ENCODE results near the gene HEATR5A.
"Not testable (repeated sequence)": the region's sequence is repeated elsewhere in the genome, so short reads cannot be mapped to it uniquely, and the experiment has no call there.

Gene HEATR5A

DNA sequence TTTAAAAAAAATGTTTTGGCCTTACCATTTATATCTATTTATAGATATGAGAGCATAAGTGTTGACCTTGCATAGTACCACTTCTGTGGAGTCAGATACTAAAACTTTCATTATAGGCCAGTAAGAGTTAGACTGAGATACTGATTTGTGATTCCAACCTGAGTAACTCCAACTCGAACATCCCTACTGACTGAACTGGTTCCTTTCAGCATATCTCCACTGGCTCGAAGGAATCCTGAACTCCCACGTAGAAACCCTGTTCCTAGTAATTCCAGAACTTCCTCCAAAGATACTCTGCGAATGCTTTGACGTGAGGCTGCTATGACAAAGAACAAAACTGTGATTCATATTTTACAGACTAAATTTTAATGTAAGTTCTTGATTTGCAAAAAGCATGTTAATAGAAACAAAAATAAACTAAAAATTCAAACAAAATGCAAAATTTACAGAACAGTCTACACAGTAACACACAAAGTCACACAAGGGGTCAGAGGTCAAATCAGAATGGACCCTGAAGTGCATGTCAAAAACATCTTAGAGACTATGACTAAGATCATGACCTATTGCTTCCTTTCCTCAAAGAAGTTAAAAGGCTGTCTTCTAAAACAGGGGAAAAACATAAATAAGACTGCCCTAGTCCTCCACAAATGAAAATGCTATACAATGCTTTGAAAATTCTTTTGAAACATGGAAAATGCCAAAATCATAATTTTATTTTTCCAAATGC lies 31.5 kb downstream of the HEATR5A start:
- DNase-seq (ENCODE audit: low spot score): no peak

DNA sequence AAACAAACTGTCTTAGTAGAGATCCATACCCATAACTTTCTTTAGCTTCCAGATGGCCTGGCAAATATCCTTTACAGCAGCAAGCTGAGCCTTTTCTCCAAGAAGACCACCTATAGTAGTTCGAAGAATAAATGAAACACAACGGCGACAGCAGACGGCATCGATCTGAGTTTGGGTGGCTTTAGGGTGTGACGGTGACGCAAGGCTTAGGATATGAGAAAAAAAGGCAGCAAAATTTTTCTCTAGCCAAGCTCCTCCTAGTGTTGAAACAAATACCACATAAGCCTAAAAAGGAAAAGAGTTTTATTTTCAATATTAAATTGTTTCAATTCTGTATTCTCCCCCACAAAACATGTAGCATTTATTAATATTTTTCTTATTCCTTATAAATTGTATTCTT lies 33.3 kb downstream of the HEATR5A start:
- no peak for DNase-seq (ENCODE audit: low spot score)

DNA sequence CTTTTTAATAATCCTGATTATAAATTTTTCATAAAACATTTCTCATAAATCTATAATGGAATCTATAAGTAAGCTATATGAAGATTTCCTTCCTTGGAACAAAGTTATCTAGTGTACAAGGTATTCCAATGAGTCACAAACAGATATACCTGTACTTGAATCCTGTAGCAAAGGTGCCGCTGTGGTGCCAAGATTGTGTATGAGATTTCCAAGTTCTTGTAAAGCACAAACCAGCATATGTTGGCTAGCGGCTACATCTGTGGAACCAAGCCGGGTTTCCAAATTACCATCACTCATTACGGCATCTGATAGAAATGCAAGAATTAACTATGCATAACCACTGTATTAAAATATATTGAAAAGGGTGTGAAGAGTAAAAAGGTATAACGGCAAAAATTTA lies 34.1 kb downstream of the HEATR5A start:
- DNase-seq (ENCODE audit: low spot score): no peak

DNA sequence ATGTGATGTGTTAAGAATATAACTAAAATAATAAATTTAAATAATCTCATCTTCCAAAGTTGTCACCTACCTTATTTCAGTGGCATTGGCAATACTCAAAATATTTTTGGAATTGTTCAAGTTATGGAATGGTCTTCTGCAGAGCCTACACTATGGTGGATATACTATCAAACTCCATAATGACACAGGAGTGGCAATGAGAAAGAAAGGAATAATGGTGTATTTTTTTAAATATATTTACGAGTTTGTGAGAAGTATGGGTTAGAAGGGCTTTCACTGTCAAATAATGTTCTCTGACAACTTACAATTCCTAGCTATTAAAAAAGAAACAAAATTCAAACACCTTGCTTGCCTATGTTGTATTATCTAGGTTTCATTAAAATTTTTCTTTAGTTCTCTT lies 38.1 kb downstream of the HEATR5A start:
- no peak for DNase-seq (ENCODE audit: low spot score)

DNA sequence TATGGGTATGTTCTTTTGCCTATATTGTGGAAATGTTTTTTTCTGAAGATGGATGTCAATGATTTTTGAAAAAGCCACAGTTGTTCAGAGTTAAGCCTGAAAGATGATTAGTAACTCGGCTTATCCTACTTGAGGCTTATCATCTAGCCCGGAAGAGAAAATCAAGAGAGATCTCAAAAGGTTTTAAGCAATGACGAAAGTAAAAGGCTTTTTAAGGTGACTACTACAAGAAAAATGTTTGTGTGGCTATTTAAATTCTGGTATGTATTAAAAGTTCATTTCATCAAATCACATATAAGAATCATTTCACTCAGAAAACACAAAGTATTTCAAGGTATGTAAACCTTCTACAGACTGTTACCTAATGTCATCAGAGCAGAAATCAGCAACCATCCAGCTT lies 40.2 kb downstream of the HEATR5A start:
- DNase-seq (ENCODE audit: low spot score): no peak

DNA sequence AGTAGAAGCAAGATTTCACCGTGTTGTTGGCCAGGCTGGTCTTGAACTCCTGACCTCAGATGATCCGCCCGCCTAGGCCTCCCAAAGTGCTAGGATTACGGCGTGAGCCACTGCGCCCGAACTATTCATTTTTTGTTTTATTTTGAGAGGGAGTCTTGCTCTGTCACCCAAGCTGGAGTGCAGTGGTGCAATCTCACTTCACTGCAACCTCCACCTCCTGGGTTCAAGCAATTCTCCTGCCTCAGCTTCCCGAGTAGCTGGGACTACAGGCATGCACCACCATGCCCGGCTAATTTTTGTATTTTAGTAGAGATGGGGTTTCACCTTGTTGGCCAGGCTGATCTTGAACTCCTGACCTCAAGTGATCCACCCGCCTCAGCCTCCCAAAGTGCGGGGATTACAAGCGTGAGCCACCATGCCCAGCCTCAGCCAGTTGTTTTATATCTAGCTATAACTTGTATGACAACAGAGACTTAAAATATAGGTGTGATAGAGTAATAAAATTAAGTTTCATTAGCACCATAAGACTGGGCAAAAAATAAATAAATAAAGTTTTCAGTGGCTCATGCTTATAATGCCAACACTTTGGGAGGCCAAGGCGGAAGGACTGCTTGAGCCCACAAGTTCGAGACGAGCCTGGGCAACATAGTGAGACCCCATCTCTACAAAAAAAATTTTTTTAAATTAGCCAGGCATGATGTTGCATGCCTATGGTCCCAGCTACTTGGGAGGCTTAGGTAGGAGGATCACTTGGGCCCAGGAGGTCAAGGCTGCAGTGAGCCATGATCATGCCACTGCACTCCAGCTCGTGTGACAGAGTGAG lies 41.0 kb downstream of the HEATR5A start:
- not testable (repeated sequence) for DNase-seq (ENCODE audit: low spot score)

DNA sequence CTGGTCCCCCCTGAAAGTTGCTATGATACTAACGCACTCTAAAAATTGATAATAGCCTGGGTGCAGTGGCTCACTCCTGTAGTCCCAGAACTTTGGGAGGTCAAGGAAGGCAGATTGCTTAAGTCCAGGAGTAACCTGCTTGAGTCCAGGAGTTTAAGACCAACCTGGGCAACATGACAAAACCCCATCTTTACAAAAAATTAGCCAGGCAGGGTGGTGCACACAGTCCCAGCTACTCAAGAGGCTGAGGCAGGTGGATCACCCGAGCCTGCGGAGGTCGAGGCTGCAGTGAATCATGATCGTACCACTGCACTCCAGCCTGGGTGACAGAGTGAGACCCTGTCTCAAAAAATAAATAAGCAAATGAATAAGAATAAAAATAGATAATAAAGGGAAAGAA lies 42.9 kb downstream of the HEATR5A start:
- DNase-seq (ENCODE audit: low spot score): no peak

DNA sequence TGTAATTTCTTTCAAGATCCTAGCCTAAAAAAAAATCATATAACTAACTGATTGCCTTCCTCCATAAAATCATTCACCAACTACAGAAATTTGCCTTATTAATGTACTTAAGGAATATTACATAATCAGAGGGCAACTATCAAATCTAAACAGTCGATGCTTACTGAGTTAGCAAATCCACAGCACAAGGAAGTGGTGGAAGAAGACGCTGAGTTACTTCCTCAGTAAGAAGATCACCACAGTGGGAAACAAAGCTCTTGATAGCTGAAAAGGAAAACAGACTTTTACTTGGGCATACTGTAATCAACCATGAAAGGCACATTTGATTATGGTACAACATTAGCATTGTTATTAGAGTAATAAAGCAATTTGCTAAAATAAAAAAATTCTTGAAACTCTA lies 48.7 kb downstream of the HEATR5A start:
- no peak for DNase-seq (ENCODE audit: low spot score)

DNA sequence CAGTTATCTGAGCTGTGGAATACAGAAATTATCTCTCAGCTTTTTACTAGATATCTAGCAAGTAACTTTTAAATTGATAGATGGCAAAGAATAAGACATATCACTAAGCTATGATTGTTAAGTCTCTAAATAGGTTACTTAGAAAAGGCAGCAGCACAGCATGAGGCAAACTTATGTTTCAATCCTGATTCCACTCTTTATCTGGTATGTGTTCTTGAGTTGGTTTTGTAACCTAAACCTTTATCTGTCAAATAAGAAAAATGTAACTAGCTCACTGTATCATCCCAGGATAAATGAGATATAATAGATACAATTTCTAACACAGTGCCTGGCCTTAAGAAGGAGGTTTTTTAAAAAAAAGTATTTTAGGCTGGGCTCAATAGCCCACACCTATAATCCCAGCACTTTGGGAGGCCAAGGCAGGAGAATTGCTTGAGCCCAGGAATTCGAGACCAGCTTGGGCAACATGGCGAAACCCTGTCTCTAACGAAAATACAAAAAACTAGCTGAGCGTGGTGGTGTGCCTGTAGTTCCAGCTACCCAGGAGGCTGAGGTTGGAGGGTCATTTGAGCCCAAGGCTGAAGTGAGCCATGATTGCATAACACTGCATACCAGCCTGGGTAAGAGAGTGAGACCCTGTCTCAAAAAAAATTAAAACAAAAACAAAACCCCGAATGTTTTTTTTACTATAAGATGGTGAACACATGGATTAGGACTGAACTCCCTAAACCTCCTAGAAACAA lies 56.8 kb downstream of the HEATR5A start:
- no peak for DNase-seq (ENCODE audit: low spot score)

DNA sequence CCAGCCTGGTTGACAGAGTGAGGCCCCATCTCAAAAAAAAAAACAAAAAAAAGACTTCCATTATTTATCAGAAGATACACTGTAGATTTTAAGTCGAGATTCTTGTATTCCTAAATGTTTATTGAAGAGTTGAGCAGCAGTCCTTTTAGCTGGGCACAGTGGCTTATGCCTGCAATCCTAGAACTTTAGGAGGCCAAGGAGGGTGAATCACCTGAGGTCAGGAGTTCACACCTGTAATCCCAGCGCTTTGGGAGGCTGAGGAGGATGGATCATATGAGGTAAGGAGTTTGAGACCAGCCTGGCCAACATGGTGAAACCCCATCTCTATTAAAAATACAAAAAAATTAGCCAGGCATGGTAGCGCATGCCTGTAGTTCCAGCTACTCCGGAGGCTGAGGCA lies 57.6 kb downstream of the HEATR5A start:
- no peak for DNase-seq (ENCODE audit: low spot score)

DNA sequence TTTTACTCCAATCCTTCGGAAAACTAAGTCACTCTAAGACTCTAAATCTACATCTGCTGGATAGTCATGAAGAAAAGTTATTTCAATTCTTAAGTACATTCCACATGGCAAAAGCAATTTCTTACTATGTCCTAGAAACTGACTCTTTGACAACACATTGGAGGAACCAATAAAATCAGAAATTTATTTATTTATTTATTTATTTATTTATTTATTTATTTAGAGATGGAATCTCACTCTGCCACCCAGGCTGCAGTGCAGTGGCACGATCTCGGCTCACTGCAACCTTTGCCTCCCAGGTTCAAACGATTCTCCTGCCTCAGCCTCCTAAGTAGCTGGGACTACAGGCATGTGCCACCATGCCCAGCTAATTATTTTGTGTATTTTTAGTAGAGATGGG lies 58.6 kb downstream of the HEATR5A start:
- DNase-seq (ENCODE audit: low spot score): not testable (repeated sequence)

DNA sequence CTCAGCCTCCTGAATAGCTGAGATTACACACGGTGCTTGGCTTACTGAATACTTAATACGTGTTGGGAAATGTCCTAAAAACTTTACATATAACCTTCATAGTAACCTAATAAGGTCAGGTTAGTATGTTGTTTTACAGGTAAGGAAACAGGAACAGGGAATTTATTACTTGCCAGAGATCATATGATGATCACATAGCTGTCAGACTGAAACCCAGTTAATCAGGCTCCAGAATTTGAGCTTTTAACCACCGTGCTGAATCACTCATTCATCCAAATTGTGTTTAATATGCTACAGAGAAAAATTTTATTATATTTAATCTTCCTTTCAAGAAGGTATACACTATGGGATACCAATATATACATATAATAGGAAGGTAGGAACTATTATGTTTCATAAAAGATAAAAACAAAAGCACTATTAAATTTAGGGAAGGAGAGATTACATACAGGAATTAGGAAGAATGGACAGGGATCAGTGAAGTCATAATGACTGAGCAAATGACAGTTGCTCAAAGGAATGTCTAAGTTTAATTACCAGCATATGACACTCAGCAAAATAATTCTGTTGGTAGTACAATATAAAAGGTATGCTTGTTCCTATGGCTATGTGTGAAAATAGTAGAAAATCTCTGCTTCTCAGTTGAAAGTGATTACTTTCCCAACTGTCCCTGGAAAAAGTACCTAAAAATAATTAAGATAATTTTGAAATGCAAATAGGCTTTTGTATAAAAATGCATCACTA lies 59.3 kb downstream of the HEATR5A start:
- DNase-seq (ENCODE audit: low spot score): peak; percentile 58

DNA sequence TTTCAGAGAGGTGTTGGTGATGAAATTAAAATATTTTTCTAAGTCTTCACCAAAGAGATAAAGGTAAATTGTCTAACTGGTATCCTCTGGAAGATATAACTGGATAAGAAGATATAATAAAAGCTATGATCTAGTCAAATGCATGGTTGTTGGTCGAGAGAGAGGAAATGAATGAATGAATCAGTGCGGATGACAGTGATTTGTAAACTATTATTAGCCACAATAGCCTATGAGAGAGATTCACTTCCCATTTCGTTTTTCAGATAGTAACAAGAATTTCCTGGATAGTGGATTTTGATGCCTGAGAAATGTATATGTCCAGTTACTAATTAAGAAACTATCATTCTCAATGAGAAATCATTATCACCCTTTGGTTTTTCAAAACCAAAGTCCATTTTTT lies 63.1 kb downstream of the HEATR5A start:
- no peak for DNase-seq (ENCODE audit: low spot score)

DNA sequence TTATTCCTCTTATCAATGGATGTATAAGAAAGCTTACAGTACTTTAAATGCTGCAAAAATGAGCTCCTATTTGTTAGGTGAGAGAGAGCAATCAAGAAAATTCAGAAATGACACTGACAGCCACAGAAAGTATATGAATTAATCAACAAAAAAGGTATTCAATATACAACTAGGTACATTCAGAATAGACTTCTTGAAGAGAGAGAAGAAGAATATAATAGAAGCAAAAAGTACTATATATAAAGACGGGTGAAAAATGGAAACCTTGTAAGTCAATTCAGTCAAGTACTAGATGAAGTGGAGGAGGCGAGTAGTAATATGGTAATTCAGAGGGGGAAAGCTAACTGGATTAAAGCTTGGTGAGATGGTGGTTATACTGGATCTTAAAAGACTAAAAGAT lies 74.3 kb downstream of the HEATR5A start:
- no peak for DNase-seq (ENCODE audit: low spot score)

DNA sequence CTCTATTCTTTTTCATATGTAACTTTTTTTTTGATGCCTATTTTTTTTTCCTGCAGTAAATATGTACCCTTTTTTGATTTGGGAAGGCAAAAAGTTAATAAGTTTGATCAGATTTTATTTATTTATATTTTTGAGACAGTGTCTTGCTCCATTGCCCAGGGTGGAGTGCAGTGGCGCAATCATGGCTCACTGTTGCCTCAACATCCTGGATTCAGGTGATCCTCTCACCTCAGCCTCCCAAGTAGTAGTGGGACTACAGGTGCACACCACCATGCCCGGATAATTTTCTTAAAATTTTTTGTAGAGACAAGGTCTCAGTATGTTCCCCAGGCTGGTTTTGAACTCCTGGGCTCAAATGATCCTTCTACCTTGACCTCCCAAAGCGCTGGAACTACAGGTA lies 79.1 kb downstream of the HEATR5A start:
- no peak for DNase-seq (ENCODE audit: low spot score)

DNA sequence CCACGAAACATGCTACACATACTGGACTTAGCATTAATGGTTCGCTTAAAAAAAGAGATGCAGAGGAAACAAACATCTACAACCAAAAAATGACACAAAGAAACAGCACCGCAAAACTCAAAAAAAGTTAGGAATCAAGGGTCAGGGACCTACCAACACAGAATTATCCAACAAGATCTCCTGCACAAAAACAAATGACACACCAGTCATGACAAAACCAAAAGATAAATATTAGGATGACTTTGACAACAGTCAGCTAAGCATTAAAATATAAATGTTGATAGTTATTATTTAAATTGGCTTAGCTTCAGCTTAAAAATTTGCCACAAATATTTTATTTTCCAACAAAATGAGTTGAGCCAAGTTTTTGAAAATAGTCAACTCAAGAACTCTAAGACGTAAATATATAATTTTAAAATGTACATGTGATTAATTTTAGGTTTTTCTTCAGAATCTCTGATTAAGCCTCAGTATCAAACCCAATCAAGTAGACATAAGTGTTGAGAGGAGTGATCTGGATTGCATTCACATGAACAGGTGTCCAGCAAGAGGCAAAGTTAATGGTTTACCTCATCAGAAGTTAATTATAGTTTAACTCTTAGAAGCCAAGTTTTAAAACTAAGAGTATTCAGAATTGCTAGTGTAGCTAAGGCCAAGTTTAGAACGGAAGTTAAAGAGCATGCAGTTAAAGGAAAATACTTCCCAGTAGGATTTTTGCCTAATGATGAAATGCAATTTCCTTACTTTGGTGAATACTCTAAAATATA lies 79.9 kb downstream of the HEATR5A start:
- no peak for DNase-seq (ENCODE audit: low spot score)

DNA sequence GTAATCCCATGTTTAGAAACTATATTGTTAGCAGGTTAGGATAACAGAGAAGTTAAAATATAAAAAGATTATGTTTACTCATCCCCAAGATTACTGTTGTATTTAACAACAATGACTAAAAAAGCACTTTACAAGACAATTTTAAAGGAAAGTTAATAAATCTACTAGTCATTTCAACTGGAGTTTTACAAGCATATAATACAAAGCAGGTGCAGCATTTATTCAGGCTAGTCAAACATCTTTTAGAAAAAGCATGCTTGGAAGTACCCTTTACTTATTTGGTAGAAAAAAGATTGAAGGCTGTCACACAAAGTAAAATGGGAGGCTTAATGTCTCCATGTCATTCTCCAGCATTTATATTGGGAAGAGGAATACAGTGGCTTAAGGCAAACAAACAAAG lies 80.6 kb downstream of the HEATR5A start:
- DNase-seq (ENCODE audit: low spot score): no peak

DNA sequence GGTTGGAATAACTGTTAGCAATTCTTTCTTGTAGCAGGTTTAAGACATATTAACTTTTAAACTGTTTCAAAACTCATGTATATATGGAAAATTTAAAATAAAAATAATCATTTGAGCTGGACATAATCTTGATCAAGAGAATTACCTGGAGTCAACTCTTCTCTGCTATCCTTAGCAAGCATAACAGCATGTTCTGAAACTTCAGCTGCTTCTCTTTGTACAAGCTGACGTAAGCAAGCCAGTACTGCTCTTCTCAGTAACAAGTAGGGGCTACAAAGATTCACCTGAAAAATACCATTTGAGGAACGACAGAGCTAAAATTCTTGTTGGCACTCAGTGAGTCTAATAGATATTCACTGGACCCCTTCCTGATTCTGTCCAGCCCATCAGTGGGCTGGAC lies 83.0 kb downstream of the HEATR5A start:
- DNase-seq (ENCODE audit: low spot score): no peak

DNA sequence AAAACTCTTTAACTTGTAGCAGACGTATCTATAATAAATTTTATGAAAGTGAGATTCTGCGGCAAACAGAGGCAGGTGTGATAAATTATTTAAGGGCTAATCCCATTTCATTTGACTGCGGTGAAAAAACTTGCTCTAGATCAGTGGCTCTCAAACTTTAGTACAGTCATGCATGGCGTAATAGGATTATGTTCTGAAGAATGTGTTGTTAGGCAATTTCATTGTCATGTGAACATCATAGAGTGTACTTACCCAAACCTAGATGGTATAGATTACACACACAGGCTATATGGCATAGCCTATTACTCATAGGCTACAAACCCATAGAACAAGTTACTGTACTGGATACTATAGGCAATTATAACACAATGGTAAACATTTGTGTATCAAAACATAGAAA lies 83.7 kb downstream of the HEATR5A start:
- no peak for DNase-seq (ENCODE audit: low spot score)

DNA sequence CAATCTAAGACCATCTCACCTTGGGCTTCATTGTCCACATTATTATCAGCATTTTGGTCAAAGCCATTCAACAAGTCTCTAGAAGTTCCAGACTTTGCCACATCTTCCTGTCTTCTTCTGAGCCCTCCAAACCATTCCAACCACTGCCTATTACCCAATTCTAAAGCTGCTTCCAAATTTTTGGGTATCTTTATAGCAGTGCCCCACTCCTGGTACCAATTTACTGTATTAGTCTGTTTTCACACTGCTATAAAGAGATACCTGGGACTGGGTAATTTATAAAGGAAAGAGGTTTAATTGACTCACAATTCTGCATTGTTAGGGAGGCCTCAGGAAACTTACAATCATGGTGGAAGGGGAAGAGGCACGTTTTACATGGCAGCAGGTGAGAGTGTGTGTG lies 89.0 kb downstream of the HEATR5A start:
- DNase-seq (ENCODE audit: low spot score): not testable (repeated sequence)

DNA sequence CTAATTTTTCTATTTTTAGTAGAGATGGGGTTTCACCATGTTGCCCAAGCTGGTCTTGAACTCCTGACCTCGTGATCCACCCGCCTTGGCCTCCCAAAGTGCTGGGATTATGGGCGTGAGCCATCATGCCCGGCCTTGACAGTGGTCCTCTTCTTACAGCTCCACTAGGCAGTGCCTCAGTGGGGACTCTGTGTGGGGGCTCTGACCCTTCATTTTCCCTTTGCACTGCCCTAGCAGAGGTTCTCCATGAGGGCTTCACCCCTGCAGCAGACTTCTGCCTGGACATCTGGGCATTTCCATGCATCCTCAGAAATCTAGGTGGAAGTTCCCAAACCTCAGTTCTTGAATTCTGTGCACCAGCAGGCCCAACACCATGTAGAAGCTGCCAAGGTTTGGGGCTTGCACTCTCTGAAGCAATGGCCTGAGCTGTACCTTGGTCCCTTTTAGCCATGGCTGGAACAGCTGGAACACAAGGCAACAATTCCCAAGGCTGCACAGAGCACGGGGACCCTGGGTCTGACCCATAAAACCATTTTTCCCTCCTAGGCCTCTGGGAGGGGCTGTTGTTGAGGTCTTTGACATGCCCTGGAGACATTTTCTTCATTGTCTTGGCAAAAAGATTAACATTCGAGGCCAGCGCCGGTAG lies 90.4 kb downstream of the HEATR5A start:
- not testable (repeated sequence) for DNase-seq (ENCODE audit: low spot score)

Measured in AG08395 (cell line).